CD14-positive monocyte (primary cell): ENCODE measurements around the gene RPS28. TPM values are rescaled to one million over a fixed set of nuclear protein-coding genes. Genes with fewer than 3 reads are reported as not detected.
A peak's percentile ranks its signal among the peaks of the same experiment; 100 is the strongest.

Experiments
- DNase-seq, 3 donors: peaks; one replicate each; pipeline ENCODE4 v3.0.0-alpha.2; 2011 to 2022
- H2AFZ ChIP-seq: 2 replicates; pipeline ENCODE4 v1.6.0; 2012; ENCODE audit warnings: mild to moderate bottlenecking, low read depth, low read length, inconsistent platforms; ENCODE audit not compliant: insufficient read depth, poor library complexity, severe bottlenecking
- H3K27ac ChIP-seq, 2 donors: 1 replicate in 1 of 2; 2 replicates in 1 of 2; pipeline ENCODE4 v1.5.1; 2012 to 2013; ENCODE audit warnings: low read length in 2 of 2, control low read depth in 1 of 2, inconsistent platforms in 1 of 2, low read depth in 1 of 2, mild to moderate bottlenecking in 1 of 2
- H3K27me3 ChIP-seq, 2 donors: one replicate each; pipeline versions ENCODE4 v1.6.0 to v1.6.1; 2011 to 2013; ENCODE audit warnings: low read length in 2 of 2; ENCODE audit not compliant: control insufficient read depth in 2 of 2, insufficient read depth in 2 of 2
- H3K36me3 ChIP-seq, 2 donors: replicated peaks in 1 of 2; 1 replicate in 1 of 2; 2 replicates in 1 of 2; pipeline versions ENCODE4 v1.5.1 to v1.6.1; 2012 to 2013; ENCODE audit warnings: low read length in 2 of 2, control low read depth in 1 of 2, inconsistent platforms in 1 of 2, mild to moderate bottlenecking in 1 of 2; ENCODE audit not compliant: insufficient read depth in 2 of 2, control insufficient read depth in 1 of 2
- H3K4me1 ChIP-seq, 2 donors: 1 replicate in 1 of 2; 2 replicates in 1 of 2; pipeline versions ENCODE4 v1.5.1 to v1.6.1; 2012 to 2013; ENCODE audit warnings: low read length in 2 of 2, control low read depth in 1 of 2, inconsistent platforms in 1 of 2, mild to moderate bottlenecking in 1 of 2, moderate library complexity in 1 of 2; ENCODE audit not compliant: insufficient read depth in 2 of 2, control insufficient read depth in 1 of 2
- H3K4me2 ChIP-seq: replicated peaks from 2 replicates; pipeline ENCODE3; 2012; ENCODE audit warnings: low read length, moderate library complexity, mild to moderate bottlenecking; ENCODE audit not compliant: poor library complexity, severe bottlenecking; ENCODE audit errors: extremely low read depth
- H3K4me3 ChIP-seq, 3 experiments: fragments of 200-600 bp in 1 of 3; sonication (generic) in 1 of 3; replicated peaks in 1 of 3; 1 replicate in 2 of 3; 2 replicates in 1 of 3; pipeline ENCODE4 v1.5.1; 2011 to 2013; ENCODE audit warnings: low read length in 3 of 3, mild to moderate bottlenecking in 3 of 3, control low read depth in 2 of 3, low read depth in 2 of 3, inconsistent platforms in 1 of 3, moderate library complexity in 1 of 3
- H3K79me2 ChIP-seq: 2 replicates; pipeline ENCODE4 v1.6.0; 2012; ENCODE audit warnings: mild to moderate bottlenecking, control low read depth, inconsistent platforms, low read length, moderate library complexity; ENCODE audit not compliant: insufficient read depth
- H3K9ac ChIP-seq: 2 replicates; pipeline ENCODE4 v1.6.0; 2017; ENCODE audit warnings: low read length, mild to moderate bottlenecking; ENCODE audit not compliant: insufficient read depth, poor library complexity, severe bottlenecking
- H3K9me3 ChIP-seq, 2 donors: replicated peaks in 1 of 2; 1 replicate in 1 of 2; 2 replicates in 1 of 2; pipeline versions ENCODE4 v1.5.1 to v1.6.1; 2012 to 2013; ENCODE audit warnings: low read length in 2 of 2, control low read depth in 1 of 2; ENCODE audit not compliant: control insufficient read depth in 1 of 2, insufficient read depth in 1 of 2
- H4K20me1 ChIP-seq: 2 replicates; pipeline ENCODE4 v1.6.0; 2012; ENCODE audit warnings: mild to moderate bottlenecking, low read length, control low read depth, moderate library complexity; ENCODE audit not compliant: insufficient read depth
- H3K27ac Mint-ChIP-seq, 7 donors: one replicate each; pipeline ENCODE4 v1.8.0; 2020; ENCODE audit warnings: mild to moderate bottlenecking in 7 of 7, mixed read lengths in 7 of 7, moderate library complexity in 6 of 7, inconsistent platforms in 2 of 7
- H3K27me3 Mint-ChIP-seq, 3 donors: one replicate each; pipeline ENCODE4 v1.8.0; 2021 to 2022; ENCODE audit warnings: low read depth in 3 of 3, mild to moderate bottlenecking in 3 of 3, mixed read lengths in 3 of 3, moderate library complexity in 3 of 3, inconsistent platforms in 1 of 3
- H3K36me3 Mint-ChIP-seq, 2 donors: one replicate each; pipeline ENCODE4 v1.8.0; 2020; ENCODE audit warnings: mixed read lengths in 2 of 2, inconsistent platforms in 1 of 2, mild to moderate bottlenecking in 1 of 2
- H3K4me1 Mint-ChIP-seq: one replicate; pipeline ENCODE4 v1.8.0; 2020; ENCODE audit warnings: mild to moderate bottlenecking, mixed read lengths
- H3K4me3 Mint-ChIP-seq, 2 donors: one replicate each; pipeline ENCODE4 v1.8.0; 2020; ENCODE audit warnings: mild to moderate bottlenecking in 2 of 2, mixed read lengths in 2 of 2, moderate library complexity in 1 of 2
- H3K9me3 Mint-ChIP-seq, 7 donors: one replicate each; pipeline ENCODE4 v1.8.0; 2020 to 2022; ENCODE audit warnings: mixed read lengths in 7 of 7, mild to moderate bottlenecking in 6 of 7, moderate library complexity in 6 of 7, inconsistent platforms in 2 of 7
- CTCF ChIP-seq: fragments of 200-600 bp; IDR thresholded peaks from one replicate; pipeline ENCODE4 v1.8.0; 2022; ENCODE audit warnings: antibody characterized with exemption, mild to moderate bottlenecking
- WGBS: methylation state at CpG from one replicate; pipeline ENCODE4 v1.1.5; 2013; ENCODE audit warnings: missing lambda C conversion rate; ENCODE audit not compliant: insufficient coverage; 5-methylcytosine and 5-hydroxymethylcytosine counted together
- intact Hi-C, 2 donors: fragments of 100-400 bp; cut with micrococcal nuclease; formaldehyde crosslinking; loops; one replicate each; pipeline versions ENCODE4 v1.15.0 to v1.15.1; 2023
- polyA plus RNA-seq, 3 donors: library from polyadenylated mRNA; depleted of rRNA in 1 of 3; unstranded in 2 of 3; stranded (reverse) in 1 of 3; fragments of 300-500 nt in 2 of 3; fragments of >200 nt in 1 of 3; fragmentation: Illumina TruSeq in 2 of 3; gene quantifications; 1 replicate in 2 of 3; 2 replicates in 1 of 3; pipeline ENCODE4 v1.2.3, GENCODE V29; 2012 to 2021

RPS28 gene
- polyA plus RNA-seq, 3 donors = 539 to 1,104 (median 984) TPM

- peaks cover 25% of the 10 kb centered on the region for H3K4me1 Mint-ChIP-seq
- H3K4me2 ChIP-seq = no peak overlapping the region
- no peak overlapping the region for H3K9ac ChIP-seq
- H3K79me2 ChIP-seq = no peaks in the 10 kb centered on the region
- H3K9me3 Mint-ChIP-seq = peaks cover 0 to 11% (median 4%) of the 10 kb centered on the region in 7 donors
- no peaks in the 10 kb centered on the region for H3K36me3 ChIP-seq
- H3K4me1 ChIP-seq = peaks cover 14 to 15% of the 10 kb centered on the region in 2 donors
- H4K20me1 ChIP-seq = no peaks in the 10 kb centered on the region
- peak; percentile 35 to 70 (median 45) for DNase-seq
- peaks cover 0 to 1% of the 10 kb centered on the region in 2 donors for H3K36me3 Mint-ChIP-seq
- H3K27me3 Mint-ChIP-seq = peaks cover 53 to 69% (median 68%) of the 10 kb centered on the region in 3 donors
- H3K9me3 ChIP-seq = peaks cover 0 to 13% of the 10 kb centered on the region in 2 donors
- 0% methylated on average over 2 of the region's 12 CpGs for WGBS
- peak overlapping the region in 5 of 7 donors; percentile 37 to 74 (median 67) for H3K27ac Mint-ChIP-seq
- peak overlapping the region in 1 of 2 donors; percentile 8 for H3K4me3 Mint-ChIP-seq
- no peak overlapping the region for H2AFZ ChIP-seq
- no peak overlapping the region for H3K4me3 ChIP-seq
- TF ChIP-seq CTCF = no peak
- peaks cover 12 to 53% of the 10 kb centered on the region in 2 donors for H3K27me3 ChIP-seq
- intact Hi-C loops = no loop called here
- H3K27ac ChIP-seq = no peak overlapping the region
Measured at GRCh38 chr19:8361921-8362793, 40.9 kb downstream of the RPS28 start.

- peaks cover 12 to 58% of the 10 kb centered on the region in 2 donors for H3K27me3 ChIP-seq
Measured at GRCh38 chr19:8363803-8364771, 42.8 kb downstream of the RPS28 start, which contains the start of gene ANGPTL4. TSS of gene ANGPTL4 (plus strand) at chr19:8364155. CDS start at chr19:8364322, 167 bp downstream.

More at GRCh38 chr19:8363803-8364771, 42.8 kb downstream of the RPS28 start, which contains the start of gene ANGPTL4:
- WGBS = 3% methylated on average over 62 of the region's 81 CpGs
- no peak within 1 kb of the TSS for H3K9ac ChIP-seq
- H3K4me1 ChIP-seq = peaks cover 15 to 17% of the 10 kb centered on the region in 2 donors
- TF ChIP-seq CTCF = no peak
- H3K27ac ChIP-seq = no peak within 1 kb of the TSS
- Mint-ChIP-seq H3K27me3 (peaks cover 69 to 87% (median 80%) of the 10 kb centered on the region in 3 donors), H3K4me1 (peaks cover 31% of the 10 kb centered on the region), H3K27ac (peak within 1 kb of the TSS in 2 of 7 donors; percentile 32 to 81), H3K4me3 (peak within 1 kb of the TSS; percentile 37 to 81), H3K36me3 (peaks cover 0 to 1% of the 10 kb centered on the region in 2 donors), H3K9me3 (peaks cover 0 to 13% (median 4%) of the 10 kb centered on the region in 7 donors)
- peak within 1 kb of the TSS; percentile 6 for H3K4me2 ChIP-seq
- H3K4me3 ChIP-seq = no peak within 1 kb of the TSS
- H3K9me3 ChIP-seq = peaks cover 0 to 13% of the 10 kb centered on the region in 2 donors
- H3K36me3 ChIP-seq = no peaks in the 10 kb centered on the region
- no peaks in the 10 kb centered on the region for H3K79me2 ChIP-seq
- intact Hi-C loops = no loop called here
- no peak for DNase-seq
- H2AFZ ChIP-seq = no peak within 1 kb of the TSS
- no peaks in the 10 kb centered on the region for H4K20me1 ChIP-seq
